Esophagus muscularis mucosa (tissue), 4 donors: ENCODE results near the gene SEH1L.

Experiments
- EP300 ChIP-seq: sonication (generic); formaldehyde crosslinking; IDR thresholded peaks from one replicate; pipeline ENCODE4 v1.6.1; 2017; ENCODE audit warnings: antibody characterized with exemption
- POLR2A ChIP-seq: fragments of 450-650 bp; IDR thresholded peaks from one replicate; pipeline ENCODE4 v1.6.1; 2017; ENCODE audit warnings: antibody characterized with exemption, moderate library complexity, mild to moderate bottlenecking, low read depth
- POLR2AphosphoS5 ChIP-seq, 2 donors: sonication (generic); formaldehyde crosslinking; IDR thresholded peaks; one replicate each; pipeline ENCODE4 v1.6.1; 2017; ENCODE audit warnings: antibody characterized with exemption in 2 of 2
- TF ChIP-seq, protein P1 (sequence below), 3 experiments: fragments of 200-600 bp in 2 of 3; fragments of 450-650 bp in 1 of 3; sonication (generic) in 2 of 3; IDR thresholded peaks; one replicate each; pipeline ENCODE4 v1.5.1; 2017 to 2019; ENCODE audit warnings: antibody characterized with exemption in 3 of 3, mild to moderate bottlenecking in 2 of 3, moderate library complexity in 1 of 3

DNA sequence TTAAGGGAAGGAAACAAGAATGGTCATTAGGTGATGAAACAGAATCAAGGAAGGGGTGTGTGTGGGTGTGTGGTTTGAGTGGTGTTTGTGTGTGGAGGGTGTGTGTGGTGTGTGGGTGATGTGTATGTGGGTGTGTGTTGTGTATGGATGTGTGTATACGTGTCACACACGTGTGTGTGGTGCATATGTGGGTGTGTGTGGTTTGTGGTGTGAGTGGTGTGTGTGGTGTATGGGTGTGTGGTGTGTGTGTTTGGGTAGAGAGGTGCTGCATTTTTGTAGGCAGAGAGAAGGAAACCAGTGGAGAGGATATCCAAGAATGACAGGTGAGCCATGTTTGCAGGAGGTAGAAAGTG, 42.3 kb downstream of the SEH1L start:
- TF ChIP-seq POLR2A (no peak), EP300 (no peak), POLR2AphosphoS5 (IDR thresholded peaks at IDR 0.05) (no peak)
- TF ChIP-seq, protein P1, sequence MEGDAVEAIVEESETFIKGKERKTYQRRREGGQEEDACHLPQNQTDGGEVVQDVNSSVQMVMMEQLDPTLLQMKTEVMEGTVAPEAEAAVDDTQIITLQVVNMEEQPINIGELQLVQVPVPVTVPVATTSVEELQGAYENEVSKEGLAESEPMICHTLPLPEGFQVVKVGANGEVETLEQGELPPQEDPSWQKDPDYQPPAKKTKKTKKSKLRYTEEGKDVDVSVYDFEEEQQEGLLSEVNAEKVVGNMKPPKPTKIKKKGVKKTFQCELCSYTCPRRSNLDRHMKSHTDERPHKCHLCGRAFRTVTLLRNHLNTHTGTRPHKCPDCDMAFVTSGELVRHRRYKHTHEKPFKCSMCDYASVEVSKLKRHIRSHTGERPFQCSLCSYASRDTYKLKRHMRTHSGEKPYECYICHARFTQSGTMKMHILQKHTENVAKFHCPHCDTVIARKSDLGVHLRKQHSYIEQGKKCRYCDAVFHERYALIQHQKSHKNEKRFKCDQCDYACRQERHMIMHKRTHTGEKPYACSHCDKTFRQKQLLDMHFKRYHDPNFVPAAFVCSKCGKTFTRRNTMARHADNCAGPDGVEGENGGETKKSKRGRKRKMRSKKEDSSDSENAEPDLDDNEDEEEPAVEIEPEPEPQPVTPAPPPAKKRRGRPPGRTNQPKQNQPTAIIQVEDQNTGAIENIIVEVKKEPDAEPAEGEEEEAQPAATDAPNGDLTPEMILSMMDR (IDR thresholded peaks at IDR 0.05): no peak
